AG10803 (cell line): ENCODE results near the gene BORCS8.
A peak's percentile ranks its signal among the peaks of the same experiment; 100 is the strongest.
"Not testable (repeated sequence)": the region's sequence is repeated elsewhere in the genome, so short reads cannot be mapped to it uniquely, and the experiment has no call there.

Experiments
- DNase-seq: peaks from one replicate; pipeline ENCODE4 v3.0.0; 2010; ENCODE audit warnings: low read depth
- H3K4me3 ChIP-seq: 2 replicates; pipeline ENCODE4 v1.5.1; 2011; ENCODE audit warnings: mild to moderate bottlenecking, low read length, control low read depth
- TF ChIP-seq, protein P1 (sequence below): conservative IDR thresholded peaks from 2 replicates; pipeline ENCODE4 v1.5.1; 2011; ENCODE audit warnings: mild to moderate bottlenecking, low read length, control low read depth, inconsistent platforms

Gene BORCS8

GRCh38 chr19:19181488-19181998 is 10.4 kb downstream of the BORCS8 start:
- no peak for DNase-seq
- no peak overlapping the region for H3K4me3 ChIP-seq
- TF ChIP-seq, protein P1, sequence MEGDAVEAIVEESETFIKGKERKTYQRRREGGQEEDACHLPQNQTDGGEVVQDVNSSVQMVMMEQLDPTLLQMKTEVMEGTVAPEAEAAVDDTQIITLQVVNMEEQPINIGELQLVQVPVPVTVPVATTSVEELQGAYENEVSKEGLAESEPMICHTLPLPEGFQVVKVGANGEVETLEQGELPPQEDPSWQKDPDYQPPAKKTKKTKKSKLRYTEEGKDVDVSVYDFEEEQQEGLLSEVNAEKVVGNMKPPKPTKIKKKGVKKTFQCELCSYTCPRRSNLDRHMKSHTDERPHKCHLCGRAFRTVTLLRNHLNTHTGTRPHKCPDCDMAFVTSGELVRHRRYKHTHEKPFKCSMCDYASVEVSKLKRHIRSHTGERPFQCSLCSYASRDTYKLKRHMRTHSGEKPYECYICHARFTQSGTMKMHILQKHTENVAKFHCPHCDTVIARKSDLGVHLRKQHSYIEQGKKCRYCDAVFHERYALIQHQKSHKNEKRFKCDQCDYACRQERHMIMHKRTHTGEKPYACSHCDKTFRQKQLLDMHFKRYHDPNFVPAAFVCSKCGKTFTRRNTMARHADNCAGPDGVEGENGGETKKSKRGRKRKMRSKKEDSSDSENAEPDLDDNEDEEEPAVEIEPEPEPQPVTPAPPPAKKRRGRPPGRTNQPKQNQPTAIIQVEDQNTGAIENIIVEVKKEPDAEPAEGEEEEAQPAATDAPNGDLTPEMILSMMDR: no peak

DNA sequence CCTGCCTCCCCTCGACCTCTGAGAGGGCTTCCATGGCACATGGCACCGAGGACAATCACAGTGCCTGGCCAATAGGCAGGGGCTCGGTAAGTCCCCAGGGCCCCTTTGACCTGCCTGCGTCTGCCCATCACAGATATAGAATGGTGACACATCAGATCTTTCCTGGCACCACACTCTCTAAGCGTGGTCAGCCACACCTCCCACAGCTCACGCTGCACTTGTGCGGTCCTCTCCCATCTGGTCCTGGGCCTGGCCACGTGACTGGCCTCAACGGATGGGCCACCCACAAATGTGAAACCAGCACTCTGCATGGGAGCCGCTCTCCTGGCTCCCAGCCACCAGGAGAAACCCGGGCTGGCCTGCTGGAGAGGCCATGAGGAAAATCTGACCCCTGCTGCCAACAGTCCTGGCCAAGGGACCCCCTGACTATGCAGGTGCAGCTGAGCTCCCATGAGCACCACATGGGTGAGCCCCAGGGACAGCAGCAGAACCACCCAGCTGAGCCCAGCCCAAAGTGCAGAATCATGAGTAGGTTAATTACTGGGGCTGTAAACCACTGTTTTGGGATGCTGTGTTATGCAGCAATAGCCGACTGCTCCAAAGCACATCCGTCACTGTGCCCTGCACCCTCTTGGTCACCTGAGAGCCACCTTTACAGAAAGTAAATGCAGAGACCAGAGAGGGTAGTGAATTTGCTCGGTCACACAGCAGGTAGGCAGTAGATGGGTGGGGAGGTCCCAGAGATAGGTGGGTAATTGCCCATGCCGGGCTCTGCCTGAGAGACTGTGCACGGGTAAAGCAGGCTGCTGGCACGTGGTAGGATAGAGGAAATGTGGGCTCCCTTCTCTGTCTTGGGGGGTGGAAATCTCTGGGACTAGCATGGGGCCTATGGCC is 12.2 kb downstream of the BORCS8 start:
- TF ChIP-seq, protein P1: no peak
- DNase-seq: no peak

GRCh38 chr19:19176950-19177349 is 15.0 kb downstream of the BORCS8 start:
- DNase-seq: no peak
- TF ChIP-seq, protein P1: no peak
- H3K4me3 ChIP-seq: no peak overlapping the region

More for the DNA sequence above, 12.2 kb downstream of the BORCS8 start:
- no peak overlapping the region for H3K4me3 ChIP-seq

DNA sequence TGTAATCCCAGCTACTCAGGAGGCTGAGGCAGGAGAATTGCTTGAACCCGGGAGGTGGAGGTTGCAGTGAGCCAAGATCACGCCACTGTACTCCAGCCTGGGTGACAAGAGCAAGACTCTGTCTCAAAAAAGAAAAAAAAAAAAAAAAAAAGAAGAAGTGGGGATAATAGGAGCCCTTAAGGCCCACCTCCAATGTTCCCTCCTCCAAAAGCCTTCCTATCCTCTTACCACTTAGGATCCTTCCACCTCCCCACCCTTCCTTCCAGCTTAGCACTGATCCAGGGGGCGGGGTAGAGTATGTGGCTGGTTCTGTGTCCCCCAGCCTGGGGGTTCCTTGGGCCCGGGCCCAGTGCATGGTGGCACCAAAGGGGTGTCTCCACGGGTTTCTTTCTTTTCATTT is 18.7 kb downstream of the BORCS8 start:
- not testable (repeated sequence) for DNase-seq, H3K4me3 ChIP-seq

- TF ChIP-seq, protein P1: no peak
- peak; percentile 56 for DNase-seq
- H3K4me3 ChIP-seq: no peak overlapping the region
Observed at GRCh38 chr19:19171821-19172532, 20.0 kb downstream of the BORCS8 start.

- no peak for DNase-seq
- TF ChIP-seq, protein P1: no peak
- no peak overlapping the region for H3K4me3 ChIP-seq
Observed at GRCh38 chr19:19170873-19171672, 20.9 kb downstream of the BORCS8 start.
